ENCODE results near the gene CYB5R2.

Gene CYB5R2

DNA sequence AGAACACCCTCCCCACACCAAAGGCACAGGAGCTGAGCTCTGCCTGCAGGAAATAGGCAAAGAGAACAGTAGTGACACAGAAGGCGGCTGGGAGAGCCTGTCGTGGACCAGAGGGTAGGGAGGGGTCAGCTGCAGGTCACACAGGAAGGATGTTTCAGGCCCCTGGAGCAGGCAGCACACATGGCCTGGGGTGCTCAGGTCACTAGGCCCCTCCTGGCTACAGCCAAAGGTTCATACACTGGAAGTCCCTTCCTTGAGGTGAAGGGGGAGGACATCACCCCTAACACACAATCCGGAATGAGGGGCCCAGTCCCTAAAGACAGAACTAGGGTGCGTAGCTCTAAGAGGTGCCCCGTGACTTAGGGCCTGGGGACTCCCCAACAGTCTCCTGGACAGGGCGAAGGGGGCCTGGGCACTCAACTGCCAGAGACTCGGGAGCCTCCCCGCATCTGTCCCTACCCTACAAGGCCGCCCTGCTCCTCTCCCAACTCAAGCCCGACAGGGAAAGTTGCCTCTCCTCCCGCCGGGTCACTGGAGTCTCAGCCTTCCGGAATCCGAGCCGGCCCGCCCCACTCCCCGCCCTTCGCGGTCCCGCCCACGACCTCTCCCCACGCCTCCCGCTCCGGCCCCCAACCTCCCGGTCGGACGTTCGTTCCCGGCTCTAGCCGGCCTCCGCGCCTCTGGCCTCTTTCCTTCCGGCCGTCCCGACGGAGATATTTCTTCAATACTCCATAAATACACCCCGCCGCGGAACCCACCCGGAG is at the start of gene CYB5R2:
Gene CYB5R2 (minus strand): TSS at position 541 of the 764 bp plus-strand sequence. CDS start 675 bp downstream, outside the sequence.
- no peak for DNase-seq (ENCODE audit: low read depth)

GRCh38 chr11:7714786-7715185 is 41.5 kb upstream of the CYB5R2 start:
- no peak for DNase-seq (ENCODE audit: low read depth)

GRCh38 chr11:7706377-7706776 is 33.1 kb upstream of the CYB5R2 start, which contains the start of gene OVCH2:
OVCH2 (minus strand) TSS chr11:7706477; CDS start chr11:7706394, 83 bp downstream.
- DNase-seq (ENCODE audit: low read depth) = no peak

DNA sequence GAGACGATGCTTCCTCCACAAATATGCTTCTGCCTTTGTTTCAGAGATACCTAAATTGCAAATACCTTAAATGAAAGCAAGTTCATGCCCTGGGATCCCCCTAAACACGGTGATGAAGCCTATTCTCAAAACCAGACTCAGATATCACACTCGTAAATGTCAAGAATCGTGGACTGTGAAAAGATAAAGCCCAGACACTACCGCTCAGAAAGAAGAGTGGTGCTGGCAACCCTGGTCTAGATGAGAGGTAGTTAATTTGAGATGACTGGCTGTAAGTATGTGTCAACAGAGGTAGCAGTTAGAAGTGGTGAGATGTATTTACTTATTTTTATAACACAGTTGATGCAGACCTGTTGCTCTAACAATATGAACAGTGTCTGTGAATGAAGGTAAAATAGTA is 30.4 kb upstream of the CYB5R2 start:
- DNase-seq (ENCODE audit: low read depth) = no peak

GRCh38 chr11:7696424-7696823 is 23.1 kb upstream of the CYB5R2 start:
- no peak for DNase-seq (ENCODE audit: low read depth)

- no peak for DNase-seq (ENCODE audit: low read depth)
Measured at GRCh38 chr11:7694235-7694634, 20.9 kb upstream of the CYB5R2 start.

GRCh38 chr11:7692426-7692825 is 19.1 kb upstream of the CYB5R2 start:
- DNase-seq (ENCODE audit: low read depth) = no peak

DNA sequence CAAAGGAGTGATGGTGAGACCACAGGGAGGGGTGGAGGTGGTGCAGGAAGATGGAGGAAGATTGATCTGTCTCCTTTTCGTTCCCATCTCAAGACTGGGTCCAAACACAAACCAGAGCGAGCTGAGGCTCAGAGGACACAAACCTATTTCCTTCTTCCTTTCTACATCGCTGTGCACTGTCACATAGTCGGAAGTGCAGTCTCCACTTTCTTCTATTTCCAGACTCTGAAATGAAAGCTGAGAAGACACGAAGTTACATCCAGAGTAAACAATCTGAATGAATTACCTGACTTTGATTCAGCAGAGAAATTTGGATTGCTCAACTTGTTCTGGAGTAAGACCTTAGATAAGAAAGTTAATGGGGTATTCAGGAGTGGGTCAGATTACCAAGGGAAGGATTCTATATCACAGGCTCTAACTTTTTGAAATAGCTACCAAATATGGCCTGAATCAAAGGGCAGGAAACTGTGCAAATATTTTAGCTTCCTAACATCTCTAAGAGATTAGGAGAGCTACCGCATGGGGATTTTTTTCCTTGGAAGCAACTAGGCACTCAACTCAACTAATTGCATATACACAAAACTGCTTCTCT is 18.6 kb upstream of the CYB5R2 start:
- no peak for DNase-seq (ENCODE audit: low read depth)

DNA sequence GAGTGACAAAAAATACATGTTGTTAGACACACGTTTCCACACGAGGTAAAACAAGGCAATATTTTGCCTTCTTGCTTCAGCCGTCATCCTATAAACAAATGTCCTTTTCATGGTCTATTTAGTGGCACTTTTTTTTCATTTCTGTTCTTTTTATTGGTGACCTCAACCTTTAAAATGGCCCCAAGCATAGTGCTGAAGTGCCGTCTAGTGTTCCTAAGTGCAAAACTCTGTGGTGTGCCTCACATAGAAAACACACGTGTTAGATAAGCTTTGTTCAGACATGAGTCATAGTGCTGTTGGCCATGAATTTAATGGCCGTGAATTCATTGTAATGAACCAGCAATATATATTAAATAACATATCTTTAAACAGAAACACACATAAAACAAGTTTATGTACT is 17.3 kb upstream of the CYB5R2 start:
- DNase-seq (ENCODE audit: low read depth) = no peak

- DNase-seq (ENCODE audit: low read depth) = no peak
Measured at GRCh38 chr11:7689239-7689638, 15.9 kb upstream of the CYB5R2 start.

GRCh38 chr11:7688238-7688826 is 15.0 kb upstream of the CYB5R2 start:
- DNase-seq (ENCODE audit: low read depth) = no peak

- no peak for DNase-seq (ENCODE audit: low read depth)
Measured at GRCh38 chr11:7687386-7687785, 14.1 kb upstream of the CYB5R2 start.

GRCh38 chr11:7686761-7687160 is 13.5 kb upstream of the CYB5R2 start:
- DNase-seq (ENCODE audit: low read depth) = no peak

DNA sequence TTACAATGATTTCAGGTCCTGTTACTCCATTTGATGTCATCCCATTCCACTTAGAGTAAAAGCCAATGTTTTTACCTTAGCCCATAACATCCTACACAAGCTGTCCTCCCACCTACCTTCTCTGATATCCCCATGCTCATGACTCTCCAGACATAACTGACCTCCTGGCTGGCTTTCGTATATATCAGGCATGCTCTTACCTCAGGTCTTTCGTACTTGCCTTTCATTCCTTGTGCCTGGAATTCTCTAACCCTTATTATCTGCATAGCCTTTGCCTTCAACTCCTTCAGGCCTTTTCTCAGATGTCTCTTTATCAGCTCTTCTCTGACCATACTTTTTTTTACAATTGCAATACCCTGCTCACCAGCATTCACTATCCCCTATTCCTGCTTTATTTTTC is 10.3 kb upstream of the CYB5R2 start:
- no peak for DNase-seq (ENCODE audit: low read depth)

GRCh38 chr11:7677796-7678201 is 4.5 kb upstream of the CYB5R2 start:
- DNase-seq (ENCODE audit: low read depth) = no peak

GRCh38 chr11:7677071-7677470 is 3.8 kb upstream of the CYB5R2 start:
- no peak for DNase-seq (ENCODE audit: low read depth)

DNA sequence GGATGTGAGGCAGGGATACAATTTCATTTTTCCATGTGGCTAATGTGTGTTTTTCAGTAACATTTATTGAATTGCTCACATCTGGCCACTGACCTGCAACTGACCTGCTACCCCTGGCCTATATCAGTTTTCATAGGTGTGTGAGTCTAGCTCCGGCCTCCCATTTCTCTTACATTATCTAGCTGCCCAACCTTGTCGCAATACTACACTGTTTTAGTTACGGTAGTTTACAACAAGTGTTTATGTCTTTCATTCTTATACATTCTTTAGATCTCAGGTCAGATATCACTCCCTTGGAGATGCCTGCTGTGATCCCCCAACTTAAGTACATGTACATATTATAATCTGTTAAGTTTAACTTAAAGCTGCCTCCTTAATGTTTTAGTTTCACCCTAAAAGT is 2.3 kb upstream of the CYB5R2 start:
- no peak for DNase-seq (ENCODE audit: low read depth)

- DNase-seq (ENCODE audit: low read depth) = no peak
Measured at GRCh38 chr11:7673724-7674434, 579 bp upstream of the CYB5R2 start.

DNA sequence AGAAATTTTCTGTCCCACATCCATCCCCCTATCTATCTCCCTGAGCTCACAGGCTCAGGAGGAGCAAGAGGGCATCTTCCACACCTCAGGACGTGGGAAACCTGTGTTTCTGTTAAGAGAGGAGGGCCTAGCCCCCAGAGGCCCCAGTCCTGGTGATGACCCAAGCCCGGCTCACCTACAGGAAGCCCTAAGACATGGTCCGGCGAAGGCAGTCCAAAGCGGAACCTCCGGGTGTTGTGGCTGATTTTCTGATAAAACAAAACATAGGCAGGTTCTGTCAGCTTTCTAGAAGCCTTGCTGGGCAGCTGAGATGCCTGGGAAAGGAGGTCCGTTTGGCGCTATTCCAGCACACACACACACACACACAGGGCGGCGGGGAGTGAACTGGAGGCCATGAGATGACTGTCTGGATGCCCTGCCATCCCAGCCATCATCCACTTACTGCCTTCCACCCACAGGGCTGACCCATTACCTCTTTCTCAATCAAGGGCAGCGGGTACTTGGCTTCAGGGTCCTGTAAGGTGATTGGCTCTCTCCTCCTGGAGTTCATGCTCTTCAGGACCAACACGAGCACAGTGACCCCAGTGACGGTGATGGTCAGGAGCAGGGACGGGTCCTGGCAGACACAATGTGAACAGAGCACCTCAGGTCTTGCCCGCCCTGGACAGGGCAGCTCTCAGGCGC is 882 bp downstream of the CYB5R2 start:
- no peak for DNase-seq (ENCODE audit: low read depth)

DNA sequence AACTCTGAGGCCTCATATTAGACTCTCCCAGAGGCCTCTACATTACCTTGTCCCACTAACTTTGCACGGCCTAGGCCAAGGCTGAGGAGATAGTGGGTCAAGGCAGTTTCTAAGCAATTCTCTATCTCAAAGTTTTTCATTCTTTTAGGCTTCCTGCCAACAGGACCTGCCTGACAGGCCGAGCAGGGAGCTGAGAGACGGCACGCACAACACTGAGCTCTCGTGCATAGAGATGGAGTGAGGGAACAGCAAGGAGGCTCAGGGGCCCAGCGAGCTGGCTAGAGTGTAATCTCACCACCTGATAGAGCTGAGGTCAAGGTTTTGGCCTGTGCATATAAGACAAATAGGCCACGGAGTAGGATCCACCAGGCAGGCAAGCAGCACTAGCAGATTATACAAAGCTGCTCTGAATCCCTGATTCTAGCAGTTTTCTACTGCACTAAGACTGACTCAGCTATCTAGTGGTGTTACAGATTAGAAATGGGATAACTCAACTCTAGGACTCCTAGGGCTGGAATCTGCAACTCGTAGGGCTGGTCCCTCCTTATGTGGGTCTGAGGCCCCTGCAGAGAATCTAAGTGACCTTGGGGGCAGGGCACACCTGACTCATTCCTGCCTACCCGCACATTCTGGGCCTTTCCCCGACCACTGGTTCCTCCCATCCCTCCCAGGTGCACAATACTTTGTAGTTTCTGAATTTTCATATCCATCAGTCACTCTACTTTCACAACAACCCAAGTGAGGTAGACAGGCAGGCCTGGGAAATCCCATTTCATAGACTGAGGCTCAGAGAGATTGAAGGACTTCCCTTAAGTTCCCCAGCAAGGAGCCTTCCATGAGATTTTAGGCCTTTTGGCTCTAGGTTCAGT is 1.7 kb downstream of the CYB5R2 start:
- DNase-seq (ENCODE audit: low read depth) = no peak

DNA sequence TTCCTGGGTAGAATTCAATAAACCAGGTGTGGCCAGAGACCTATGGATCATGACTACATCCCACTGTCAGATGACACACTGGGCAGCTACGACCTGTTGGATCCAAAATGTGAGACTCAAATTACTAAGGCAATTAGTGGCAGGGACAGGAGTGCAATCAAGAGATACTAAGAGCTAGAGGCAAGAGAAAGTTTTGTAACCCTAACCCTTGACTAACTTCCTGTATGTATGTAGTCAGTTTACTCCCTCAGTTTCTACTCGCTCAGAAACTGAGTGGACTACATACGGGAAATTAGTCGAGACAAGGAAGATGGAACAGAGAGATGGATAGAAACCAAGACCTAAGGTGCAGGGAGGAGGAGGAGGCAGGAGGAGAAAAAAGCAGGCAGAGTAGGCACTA is 2.7 kb downstream of the CYB5R2 start:
- no peak for DNase-seq (ENCODE audit: low read depth)
